Esophagus muscularis mucosa (tissue), 3 donors: ENCODE data around the gene JARID2.

Experiments
- POLR2AphosphoS5 ChIP-seq, 2 donors: sonication (generic); formaldehyde crosslinking; IDR thresholded peaks; one replicate each; pipeline ENCODE4 v1.6.1; 2017; ENCODE audit warnings: antibody characterized with exemption in 2 of 2
- TF ChIP-seq, protein P1 (sequence below), 3 experiments: fragments of 200-600 bp in 2 of 3; fragments of 450-650 bp in 1 of 3; sonication (generic) in 2 of 3; IDR thresholded peaks; one replicate each; pipeline ENCODE4 v1.5.1; 2017 to 2019; ENCODE audit warnings: antibody characterized with exemption in 3 of 3, mild to moderate bottlenecking in 2 of 3, moderate library complexity in 1 of 3

DNA sequence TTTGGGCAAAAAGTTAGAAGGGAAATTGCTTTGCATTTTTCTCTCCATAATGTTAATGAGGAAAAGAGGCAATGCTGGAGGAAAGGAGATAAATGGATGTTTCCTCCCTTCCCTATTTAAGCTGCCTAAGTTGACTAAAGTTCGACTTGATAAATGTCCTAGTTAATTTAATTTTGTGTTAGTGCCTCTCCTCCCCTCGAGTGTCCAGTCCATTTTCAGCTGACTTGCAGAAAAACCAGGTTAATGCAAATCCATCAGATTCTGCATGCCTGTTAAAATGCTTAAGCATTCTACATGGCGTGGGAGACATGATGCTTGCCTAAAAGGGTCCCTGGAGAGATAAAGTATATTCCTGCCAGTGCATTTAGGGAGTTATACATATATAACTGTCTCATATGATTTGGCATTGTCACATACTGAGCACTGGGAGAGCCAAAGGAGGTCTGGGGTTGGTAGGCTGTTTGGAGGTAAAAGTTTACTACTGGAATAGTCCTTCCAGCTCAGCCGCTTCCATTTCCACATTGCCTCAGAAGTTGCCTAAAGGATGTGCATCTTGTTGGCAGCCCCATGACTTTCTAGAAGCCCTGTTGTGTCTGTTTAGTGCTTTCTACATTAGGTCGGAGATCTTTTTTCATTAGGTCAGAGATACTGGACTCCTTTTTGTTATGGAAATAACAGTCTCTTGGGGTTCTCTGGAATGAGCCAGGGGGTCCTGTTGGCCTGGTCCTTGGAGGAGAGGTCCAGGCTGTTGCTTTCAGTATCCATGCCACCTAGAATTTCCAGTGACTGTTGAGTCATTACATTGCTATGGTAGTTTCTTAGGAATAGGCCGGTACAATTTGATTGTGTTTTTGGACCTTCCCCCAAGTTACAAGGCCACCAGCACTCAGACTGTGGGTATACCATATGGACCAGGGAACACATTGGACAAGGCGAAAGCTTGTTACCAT is 30.4 kb downstream of the JARID2 start:
- TF ChIP-seq, protein P1, sequence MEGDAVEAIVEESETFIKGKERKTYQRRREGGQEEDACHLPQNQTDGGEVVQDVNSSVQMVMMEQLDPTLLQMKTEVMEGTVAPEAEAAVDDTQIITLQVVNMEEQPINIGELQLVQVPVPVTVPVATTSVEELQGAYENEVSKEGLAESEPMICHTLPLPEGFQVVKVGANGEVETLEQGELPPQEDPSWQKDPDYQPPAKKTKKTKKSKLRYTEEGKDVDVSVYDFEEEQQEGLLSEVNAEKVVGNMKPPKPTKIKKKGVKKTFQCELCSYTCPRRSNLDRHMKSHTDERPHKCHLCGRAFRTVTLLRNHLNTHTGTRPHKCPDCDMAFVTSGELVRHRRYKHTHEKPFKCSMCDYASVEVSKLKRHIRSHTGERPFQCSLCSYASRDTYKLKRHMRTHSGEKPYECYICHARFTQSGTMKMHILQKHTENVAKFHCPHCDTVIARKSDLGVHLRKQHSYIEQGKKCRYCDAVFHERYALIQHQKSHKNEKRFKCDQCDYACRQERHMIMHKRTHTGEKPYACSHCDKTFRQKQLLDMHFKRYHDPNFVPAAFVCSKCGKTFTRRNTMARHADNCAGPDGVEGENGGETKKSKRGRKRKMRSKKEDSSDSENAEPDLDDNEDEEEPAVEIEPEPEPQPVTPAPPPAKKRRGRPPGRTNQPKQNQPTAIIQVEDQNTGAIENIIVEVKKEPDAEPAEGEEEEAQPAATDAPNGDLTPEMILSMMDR (IDR thresholded peaks at IDR 0.05): no peak
- TF ChIP-seq POLR2AphosphoS5 (IDR thresholded peaks at IDR 0.05): no peak
